Stimulated activated CD4-positive, alpha-beta T cell treated with anti-CD3 and anti-CD28 coated beads, TNF-alpha, amount 100 ng/mL, for 24 hours (primary cell): ENCODE results near the gene MAJIN.

Experiments
- DNase-seq, 3 experiments: peaks; one replicate each; pipeline ENCODE4 v3.0.0-alpha.2; 2020; ENCODE audit warnings: low read depth in 3 of 3

The MAJIN gene

GRCh38 chr11:64892411-64892831, 79.5 kb downstream of the MAJIN start:
- DNase-seq: no peak

- DNase-seq: no peak
Measured at GRCh38 chr11:64891880-64892279, 80.0 kb downstream of the MAJIN start.

DNA sequence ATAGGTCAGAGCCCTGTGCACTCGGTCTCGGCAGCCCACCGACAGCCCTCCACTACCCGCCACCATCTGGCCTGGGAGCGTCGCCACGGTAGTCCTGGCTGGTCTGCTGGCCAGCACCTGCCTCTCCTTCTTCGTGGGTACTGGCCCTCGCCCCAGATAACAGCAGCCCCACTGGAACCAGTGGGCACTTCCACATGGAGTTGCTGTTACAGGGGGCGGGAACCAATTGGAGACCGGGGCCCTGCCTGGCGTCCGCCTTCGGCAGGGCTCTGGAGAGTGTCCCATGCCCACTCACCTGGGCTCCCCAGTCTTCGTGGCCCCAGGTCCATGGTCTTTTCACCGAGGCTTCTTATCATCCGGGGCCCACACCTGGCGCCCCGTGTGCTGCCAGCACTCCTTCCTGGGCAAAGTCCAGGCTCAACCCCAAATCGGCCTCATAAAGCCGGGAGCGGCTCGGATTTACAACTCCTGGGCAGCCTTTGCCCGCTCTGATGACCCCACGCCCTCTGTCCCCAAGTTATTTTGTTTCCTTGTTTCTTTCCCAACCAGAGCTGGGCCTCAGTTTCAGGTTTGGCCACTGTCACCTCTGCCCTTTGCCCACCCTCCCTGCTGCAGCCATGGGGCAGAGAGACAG, 80.6 kb downstream of the MAJIN start:
- DNase-seq: no peak

GRCh38 chr11:64890522-64890939, 81.4 kb downstream of the MAJIN start:
- no peak for DNase-seq

DNA sequence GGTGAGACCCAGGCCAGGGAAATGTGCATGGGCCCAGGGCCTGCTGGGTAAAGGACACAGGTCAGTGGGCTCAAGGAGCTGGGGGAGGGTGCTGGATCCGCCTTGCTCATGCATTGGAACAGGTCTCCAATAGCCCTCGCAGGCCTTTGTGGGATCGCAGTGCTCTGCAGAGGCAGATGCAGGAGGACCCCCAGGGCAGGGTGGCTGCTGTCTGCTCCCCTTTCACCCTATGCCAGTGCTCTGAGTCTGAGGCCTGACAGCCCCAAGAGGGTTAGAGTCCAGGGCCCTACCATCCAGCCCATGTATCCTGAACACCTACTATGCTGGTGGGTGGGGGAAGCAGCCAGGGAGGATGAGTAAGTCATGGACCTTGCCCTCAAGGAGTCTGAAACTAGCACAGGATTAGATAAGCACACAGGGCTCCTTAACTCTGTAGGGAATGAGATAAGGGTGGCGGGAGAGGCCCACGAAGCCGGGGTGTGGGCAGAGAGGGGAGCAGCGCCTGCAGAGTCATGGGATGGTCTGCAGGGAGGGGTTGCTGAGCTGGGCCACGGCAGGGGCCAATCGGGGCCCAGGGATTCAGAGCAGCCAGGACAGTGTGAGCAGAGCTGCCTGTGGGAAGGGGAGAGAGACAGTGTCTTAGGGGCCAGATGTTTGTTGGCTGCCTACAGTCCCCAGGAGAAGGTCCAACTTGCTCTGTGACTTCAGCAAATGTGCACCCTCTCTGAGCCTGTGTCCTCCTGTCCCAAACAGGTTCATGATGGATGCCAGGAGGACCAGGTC, 83.0 kb downstream of the MAJIN start:
- no peak for DNase-seq

DNA sequence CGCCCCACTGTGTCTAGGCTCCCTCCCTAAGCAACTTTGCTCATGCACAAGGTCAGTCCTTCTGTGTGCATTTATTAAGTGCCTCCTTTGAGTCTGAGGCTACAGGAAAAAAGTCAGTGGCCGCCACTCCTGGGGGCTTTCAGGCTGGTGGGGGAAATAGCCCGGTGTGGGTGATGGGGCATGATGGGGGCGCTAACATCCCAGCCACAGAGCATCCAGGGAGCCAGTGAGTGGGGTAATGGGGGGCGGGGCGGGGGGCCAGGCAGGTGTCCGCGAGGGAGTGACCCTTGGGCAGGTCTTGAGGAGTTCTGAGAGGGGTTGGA, 83.5 kb downstream of the MAJIN start:
- DNase-seq: no peak
